Ovary (tissue), 3 donors: Measurements from ENCODE around the gene EIF3K.

Experiments used
- CTCF ChIP-seq, 3 donors: fragments of 450-650 bp in 2 of 3; fragments of 200-600 bp in 1 of 3; IDR thresholded peaks; one replicate each; pipeline versions ENCODE4 v1.5.1 to v1.8.0; 2016 to 2022; ENCODE audit warnings: antibody characterized with exemption in 3 of 3, mild to moderate bottlenecking in 1 of 3
- EP300 ChIP-seq: sonication (generic); formaldehyde crosslinking; IDR thresholded peaks from one replicate; pipeline ENCODE4 v1.6.1; 2017; ENCODE audit warnings: antibody characterized with exemption
- POLR2A ChIP-seq: fragments of 450-650 bp; IDR thresholded peaks from one replicate; pipeline ENCODE4 v1.6.1; 2017; ENCODE audit warnings: antibody characterized with exemption, mild to moderate bottlenecking, moderate library complexity
- donor health status: DM: no; HTN: no; CAD: no.

GRCh38 chr19:38635483-38636399 is 16.8 kb downstream of the EIF3K start:
- TF ChIP-seq CTCF (IDR thresholded peaks at IDR 0.05) (no peak), POLR2A (no peak), EP300 (no peak)
